Right atrium auricular region (tissue), 2 donors: ENCODE data around the gene CCNY. TPM values are rescaled to one million over a fixed set of nuclear protein-coding genes. Genes with fewer than 3 reads are reported as not detected.

Experiments used
- DNase-seq: peaks from one replicate; pipeline ENCODE4 v3.0.0-alpha.2; 2019; ENCODE audit warnings: low spot score
- H3K27ac ChIP-seq, 2 donors: fragments of 200-600 bp; sonication (generic); 1 replicate in 1 of 2; 2 replicates in 1 of 2; pipeline ENCODE4 v1.5.1; 2016 to 2019
- H3K27me3 ChIP-seq, 2 donors: fragments of 200-600 bp; sonication (generic); one replicate each; pipeline versions ENCODE4 v1.5.1 to v1.6.0; 2017 to 2019
- H3K36me3 ChIP-seq: fragments of 200-600 bp; sonication (generic); one replicate; pipeline ENCODE4 v1.5.1; 2016
- H3K4me1 ChIP-seq, 2 donors: fragments of 200-600 bp; sonication (generic); one replicate each; pipeline versions ENCODE4 v1.5.1 to v1.6.0; 2017 to 2019
- H3K4me3 ChIP-seq, 2 donors: fragments of 200-600 bp; sonication (generic); 1 replicate in 1 of 2; 2 replicates in 1 of 2; pipeline ENCODE4 v1.5.1; 2017 to 2019; ENCODE audit warnings: mild to moderate bottlenecking in 1 of 2, moderate library complexity in 1 of 2
- H3K9me3 ChIP-seq, 2 donors: fragments of 200-600 bp; sonication (generic); one replicate each; pipeline ENCODE4 v1.5.1; 2019
- CTCF ChIP-seq, 2 donors: fragments of 200-600 bp; sonication (generic); IDR thresholded peaks; one replicate each; pipeline ENCODE4 v1.5.1; 2019; ENCODE audit warnings: antibody characterized with exemption in 2 of 2
- total RNA-seq, 2 donors: library from RNA; depleted of rRNA; stranded (reverse); fragments of >200 nt; gene quantifications; one replicate each; pipeline ENCODE4 v1.1.0, GENCODE V29; 2016

Gene CCNY
- total RNA-seq, 2 donors from 2014 or later = 35.6 to 58.1 TPM

- Histone ChIP-seq H3K27me3 (no peaks in the 10 kb centered on the region), H3K9me3 (no peaks in the 10 kb centered on the region), H3K27ac (no peak overlapping the region), H3K36me3 (no peaks in the 10 kb centered on the region), H3K4me1 (peaks cover 0 to 51% of the 10 kb centered on the region in 2 donors), H3K4me3 (no peak overlapping the region)
- no peak for TF ChIP-seq CTCF (IDR thresholded peaks at IDR 0.05)
- DNase-seq = no peak
Measured at GRCh38 chr10:35409094-35409582, 72.8 kb downstream of the CCNY start.

- Histone ChIP-seq H3K9me3 (no peaks in the 10 kb centered on the region), H3K27ac (no peak overlapping the region), H3K4me1 (peaks cover 0 to 50% of the 10 kb centered on the region in 2 donors), H3K4me3 (no peak overlapping the region), H3K36me3 (no peaks in the 10 kb centered on the region), H3K27me3 (no peaks in the 10 kb centered on the region)
- DNase-seq = no peak
- TF ChIP-seq CTCF (IDR thresholded peaks at IDR 0.05) = no peak
Measured at GRCh38 chr10:35409808-35410207, 73.5 kb downstream of the CCNY start.

GRCh38 chr10:35412003-35412723 lies 75.9 kb downstream of the CCNY start:
- Histone ChIP-seq H3K36me3 (no peaks in the 10 kb centered on the region), H3K27me3 (no peaks in the 10 kb centered on the region), H3K27ac (no peak overlapping the region), H3K4me1 (peaks cover 0 to 45% of the 10 kb centered on the region in 2 donors), H3K4me3 (no peak overlapping the region), H3K9me3 (no peaks in the 10 kb centered on the region)
- DNase-seq = no peak
- TF ChIP-seq CTCF (IDR thresholded peaks at IDR 0.05) = no peak

- no peak overlapping the region for H3K4me3 ChIP-seq
- no peaks in the 10 kb centered on the region for H3K9me3 ChIP-seq
- no peaks in the 10 kb centered on the region for H3K36me3 ChIP-seq
- DNase-seq = no peak
- TF ChIP-seq CTCF (IDR thresholded peaks at IDR 0.05) = no peak
- H3K4me1 ChIP-seq = peaks cover 0 to 47% of the 10 kb centered on the region in 2 donors
- H3K27me3 ChIP-seq = no peaks in the 10 kb centered on the region
- H3K27ac ChIP-seq = no peak overlapping the region
Measured at GRCh38 chr10:35412900-35413491, 76.7 kb downstream of the CCNY start.

- no peak overlapping the region for H3K4me3 ChIP-seq
- no peaks in the 10 kb centered on the region for H3K27me3 ChIP-seq
- DNase-seq = peak; percentile 54
- TF ChIP-seq CTCF (IDR thresholded peaks at IDR 0.05) = no peak
- no peaks in the 10 kb centered on the region for H3K9me3 ChIP-seq
- no peaks in the 10 kb centered on the region for H3K36me3 ChIP-seq
- peaks cover 0 to 42% of the 10 kb centered on the region in 2 donors for H3K4me1 ChIP-seq
- H3K27ac ChIP-seq = no peak overlapping the region
Measured at GRCh38 chr10:35413985-35414861, 77.9 kb downstream of the CCNY start.
